HFF-Myc (cell line): ENCODE measurements around the gene GABRB2.

Experiments used
- DNase-seq: peaks from one replicate; pipeline ENCODE4 v3.0.0-alpha.2; 2011; ENCODE audit warnings: low read depth; ENCODE audit errors: extremely low read depth
- H3K4me3 ChIP-seq: replicated peaks from 2 replicates; pipeline ENCODE4 v1.5.1; 2011; ENCODE audit warnings: low read depth, mild to moderate bottlenecking, control low read depth, low read length
- TF ChIP-seq, protein P1 (sequence below): IDR thresholded peaks from 2 replicates; pipeline ENCODE4 v1.5.1; 2012; ENCODE audit warnings: mild to moderate bottlenecking, low read depth, low read length, control low read depth; ENCODE audit errors: missing control alignments

Gene GABRB2

DNA sequence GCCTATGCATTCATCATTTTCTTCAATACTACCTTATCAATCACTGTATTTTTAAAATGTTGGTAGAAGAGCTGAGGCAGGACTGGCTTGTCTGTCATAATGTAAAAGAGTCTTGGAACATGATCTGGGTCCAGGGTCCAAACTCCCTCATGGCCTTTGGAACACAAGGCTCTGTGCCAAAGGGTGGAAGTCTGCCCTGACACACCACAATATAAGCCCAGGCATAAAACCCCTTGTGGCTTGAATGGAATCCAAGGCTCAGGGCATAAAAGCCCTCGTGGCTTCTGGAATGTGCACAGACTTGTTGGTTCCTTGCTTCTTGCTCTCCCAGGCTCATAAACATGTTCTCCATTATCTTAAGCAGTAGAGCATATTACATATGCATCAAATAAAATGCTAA lies 48.0 kb downstream of the GABRB2 start:
- TF ChIP-seq, protein P1, sequence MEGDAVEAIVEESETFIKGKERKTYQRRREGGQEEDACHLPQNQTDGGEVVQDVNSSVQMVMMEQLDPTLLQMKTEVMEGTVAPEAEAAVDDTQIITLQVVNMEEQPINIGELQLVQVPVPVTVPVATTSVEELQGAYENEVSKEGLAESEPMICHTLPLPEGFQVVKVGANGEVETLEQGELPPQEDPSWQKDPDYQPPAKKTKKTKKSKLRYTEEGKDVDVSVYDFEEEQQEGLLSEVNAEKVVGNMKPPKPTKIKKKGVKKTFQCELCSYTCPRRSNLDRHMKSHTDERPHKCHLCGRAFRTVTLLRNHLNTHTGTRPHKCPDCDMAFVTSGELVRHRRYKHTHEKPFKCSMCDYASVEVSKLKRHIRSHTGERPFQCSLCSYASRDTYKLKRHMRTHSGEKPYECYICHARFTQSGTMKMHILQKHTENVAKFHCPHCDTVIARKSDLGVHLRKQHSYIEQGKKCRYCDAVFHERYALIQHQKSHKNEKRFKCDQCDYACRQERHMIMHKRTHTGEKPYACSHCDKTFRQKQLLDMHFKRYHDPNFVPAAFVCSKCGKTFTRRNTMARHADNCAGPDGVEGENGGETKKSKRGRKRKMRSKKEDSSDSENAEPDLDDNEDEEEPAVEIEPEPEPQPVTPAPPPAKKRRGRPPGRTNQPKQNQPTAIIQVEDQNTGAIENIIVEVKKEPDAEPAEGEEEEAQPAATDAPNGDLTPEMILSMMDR: no peak
- no peak for DNase-seq

DNA sequence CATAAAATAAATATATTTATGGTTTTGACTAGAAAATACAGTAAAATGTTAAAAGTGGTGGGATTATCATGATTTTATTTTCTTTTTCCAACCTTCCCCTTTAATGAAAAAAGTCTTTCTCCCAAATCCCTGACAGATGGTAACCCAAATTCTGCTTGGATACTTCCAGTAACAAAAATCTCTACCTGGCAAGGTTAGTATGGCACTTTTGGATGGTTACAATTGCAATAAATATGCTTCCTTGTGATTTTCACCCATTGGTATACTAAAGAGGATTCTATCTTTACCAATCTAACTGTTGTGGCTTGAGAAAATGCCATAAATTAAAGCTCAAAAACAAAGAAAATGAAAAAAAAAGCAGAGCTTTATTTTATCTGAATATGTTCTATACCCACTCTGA lies 62.8 kb downstream of the GABRB2 start:
- H3K4me3 ChIP-seq: no peak overlapping the region
- no peak for DNase-seq
- TF ChIP-seq, protein P1: no peak

More for the DNA sequence above, 48.0 kb downstream of the GABRB2 start:
- no peak overlapping the region for H3K4me3 ChIP-seq

DNA sequence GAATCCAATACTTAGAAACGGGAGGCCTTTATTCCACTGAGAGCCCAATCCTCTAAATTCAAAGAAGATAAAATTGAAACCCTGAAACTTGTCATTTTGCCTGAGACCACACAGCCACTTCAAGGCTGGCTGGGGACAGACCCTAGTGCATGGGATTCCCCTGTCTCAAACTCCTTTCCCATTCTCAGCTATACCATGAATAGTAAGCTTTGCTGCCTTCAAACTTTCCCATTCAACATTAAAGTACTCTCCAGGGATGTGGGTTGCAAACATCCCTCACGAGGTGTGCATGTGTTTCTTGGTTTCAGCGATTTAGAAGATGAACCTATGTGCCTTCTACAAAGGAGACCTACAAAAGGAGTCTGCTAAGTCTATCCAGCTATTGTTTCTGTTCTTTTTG lies 64.6 kb downstream of the GABRB2 start:
- no peak overlapping the region for H3K4me3 ChIP-seq
- DNase-seq: no peak
- TF ChIP-seq, protein P1: no peak

DNA sequence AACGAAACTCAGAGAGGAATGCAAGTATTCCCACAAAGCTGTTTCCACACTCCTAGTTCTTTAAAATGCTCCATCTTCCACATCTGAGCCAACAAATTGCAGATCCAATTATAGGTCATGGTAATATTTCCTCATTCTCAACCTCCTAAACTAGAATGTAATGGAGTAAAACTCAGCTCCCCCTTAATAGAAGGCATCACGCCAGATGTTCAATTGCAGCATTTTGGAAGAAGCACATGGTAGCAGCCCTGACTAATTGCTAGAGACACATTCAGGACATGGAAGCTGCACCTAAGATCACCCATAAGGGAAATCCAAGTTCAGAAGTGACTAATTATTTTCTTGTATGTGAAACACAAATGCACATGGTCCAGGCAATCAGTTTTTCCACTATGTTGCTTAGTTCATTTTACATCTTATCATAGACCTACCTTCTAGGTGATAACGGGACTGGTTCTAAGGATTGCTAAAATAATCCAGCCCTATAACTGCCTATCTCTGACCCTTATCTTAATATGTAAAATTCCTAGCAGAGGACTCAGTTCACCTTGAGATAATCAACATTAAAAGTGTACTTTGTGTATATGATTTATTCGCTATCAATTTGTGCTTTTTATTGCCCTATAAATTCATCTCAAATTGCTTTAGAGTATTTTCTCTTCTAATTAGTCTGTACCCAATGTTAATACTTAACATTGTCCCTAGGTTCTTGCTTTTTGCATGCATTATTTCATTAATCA lies 75.1 kb downstream of the GABRB2 start:
- no peak for DNase-seq
- TF ChIP-seq, protein P1: no peak

DNA sequence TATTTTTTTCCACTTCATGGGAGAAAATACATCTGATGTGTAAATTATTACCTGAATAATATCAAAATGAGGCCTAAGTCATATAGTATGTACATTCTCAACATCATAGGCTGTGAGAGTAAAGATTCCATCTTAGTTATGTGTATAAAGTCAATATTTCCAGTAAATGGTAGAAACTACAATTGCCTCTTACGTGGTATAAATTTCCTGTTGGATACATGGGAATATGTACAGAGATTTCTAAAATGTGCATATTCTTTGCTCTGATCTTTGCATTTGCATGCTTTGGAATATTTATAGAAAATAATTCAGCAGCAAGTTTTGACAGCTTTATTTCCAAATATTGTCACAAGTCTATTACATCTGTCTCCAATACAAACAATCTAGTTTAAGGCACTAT lies 78.8 kb downstream of the GABRB2 start:
- TF ChIP-seq, protein P1: no peak
- DNase-seq: no peak
- H3K4me3 ChIP-seq: no peak overlapping the region

More for the DNA sequence above, 75.1 kb downstream of the GABRB2 start:
- H3K4me3 ChIP-seq: no peak overlapping the region

DNA sequence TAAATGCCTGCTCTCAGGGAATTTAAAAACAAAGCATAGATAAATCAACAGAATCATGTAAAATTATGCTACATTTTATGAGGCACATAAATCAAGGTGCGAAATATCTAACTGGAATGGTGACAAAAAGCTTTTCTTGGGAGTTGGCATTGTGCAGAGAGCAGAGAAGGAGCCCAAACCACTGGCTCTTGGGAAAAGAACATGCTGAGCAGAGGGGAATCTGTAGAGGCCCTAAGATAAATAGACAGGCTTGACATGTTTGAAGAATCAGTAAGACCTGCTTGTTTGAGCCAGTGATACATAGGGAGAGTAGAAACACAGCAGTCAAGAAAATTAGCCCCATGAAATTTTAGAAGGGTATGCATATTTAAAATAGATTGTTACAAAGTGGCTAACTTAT lies 85.8 kb downstream of the GABRB2 start:
- H3K4me3 ChIP-seq: no peak overlapping the region
- TF ChIP-seq, protein P1: no peak
- DNase-seq: no peak

DNA sequence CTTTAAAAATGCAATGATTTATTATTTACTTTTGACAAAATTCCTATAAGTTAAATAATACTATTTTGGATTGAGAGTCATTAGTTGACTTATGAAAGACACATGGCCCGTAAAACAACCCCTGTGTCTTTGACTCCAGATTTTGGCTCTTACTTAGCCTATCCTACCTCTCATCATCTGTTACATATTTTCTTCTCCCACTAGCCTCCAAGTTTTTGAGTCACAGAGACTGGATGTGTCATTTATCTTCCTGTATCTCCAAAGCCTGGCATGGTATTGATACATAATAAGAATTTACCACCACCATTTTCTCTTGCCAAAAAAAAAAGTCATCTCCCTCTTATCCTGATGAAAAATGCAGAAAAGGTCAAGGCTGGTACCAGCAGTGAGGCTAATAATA lies 99.9 kb downstream of the GABRB2 start:
- no peak for DNase-seq

More for the DNA sequence above, 99.9 kb downstream of the GABRB2 start:
- TF ChIP-seq, protein P1: no peak
- no peak overlapping the region for H3K4me3 ChIP-seq
